HepG2 (cell line): Measurements from ENCODE around the gene SRCIN1. TPM values are rescaled to one million over a fixed set of nuclear protein-coding genes. Genes with fewer than 3 reads are reported as not detected.

Experiments used
- ARID3A ChIP-seq: IDR thresholded peaks from 2 replicates; pipeline ENCODE4 v1.6.1; 2012; ENCODE audit warnings: low read depth, low read length, improper control_type of control experiment
- HDAC2 ChIP-seq: sonication (generic); formaldehyde crosslinking; IDR thresholded peaks from 2 replicates; pipeline ENCODE4 v1.4.0; 2020; ENCODE audit warnings: missing genetic modification reagents
- KIAA2018 ChIP-seq: sonication (generic); formaldehyde crosslinking; IDR thresholded peaks from 2 replicates; pipeline ENCODE4 v1.5.0; 2020; ENCODE audit warnings: mild to moderate bottlenecking, missing genetic modification reagents, borderline replicate concordance
- NKX3-1 ChIP-seq: sonication (generic); formaldehyde crosslinking; IDR thresholded peaks from 2 replicates; pipeline ENCODE4 v1.5.0; 2020; ENCODE audit warnings: missing genetic modification reagents
- ZNF224 ChIP-seq: sonication (generic); formaldehyde crosslinking; IDR thresholded peaks from 2 replicates; pipeline ENCODE4 v1.5.0; 2020; ENCODE audit warnings: mild to moderate bottlenecking, missing genetic modification reagents
- ZNF232 ChIP-seq: sonication (generic); formaldehyde crosslinking; IDR thresholded peaks from 2 replicates; pipeline ENCODE4 v1.4.0; 2020; ENCODE audit warnings: missing genetic modification reagents, borderline replicate concordance
- ZNF496 ChIP-seq: sonication (generic); formaldehyde crosslinking; IDR thresholded peaks from 2 replicates; pipeline ENCODE4 v1.8.1; 2023; ENCODE audit warnings: mild to moderate bottlenecking, moderate library complexity, missing genetic modification reagents; ENCODE audit not compliant: insufficient replicate concordance
- polyA plus RNA-seq, 8 experiments: library from polyadenylated mRNA; depleted of rRNA in 3 of 8; stranded (reverse) in 7 of 8; unstranded in 1 of 8; fragments of >200 nt; fragmentation: Illumina TruSeq in 4 of 8; extraction: Trizol in 4 of 8; gene quantifications; 2 replicates each; pipeline versions ENCODE4 v1.2.1 to v1.2.3, GENCODE V29; 2011 to 2016; ENCODE audit warnings: low read depth in 4 of 8, missing spikeins in 1 of 8, mixed read lengths in 1 of 8; ENCODE audit not compliant: insufficient read depth in 1 of 8
- total RNA-seq, 5 experiments: library from RNA; depleted of rRNA; stranded (reverse); fragments of >200 nt; fragmentation: Illumina TruSeq; extraction: Trizol; gene quantifications; 2 replicates each; pipeline ENCODE4 v1.2.3, GENCODE V29; 2016; ENCODE audit warnings: low read depth in 1 of 5

The SRCIN1 gene
- total and polyA plus RNA-seq, 2 of the 13 experiments (the other 11 are each of a cell fraction or from before 2014, with no cell fraction given): 1.2 to 9.6 TPM

GRCh38 chr17:38563362-38564253 is 42.1 kb downstream of the SRCIN1 start (continued):
- TF ChIP-seq KIAA2018 (CRISPR knock-in tag) (no peak), ZNF224 (CRISPR knock-in tag) (no peak), NKX3-1 (no peak), ARID3A (no peak), ZNF232 (CRISPR knock-in tag) (no peak), HDAC2 (no peak), ZNF496 (CRISPR knock-in tag) (no peak)
